Measurements from ENCODE around the gene A4GALT. TPM values are rescaled to one million over a fixed set of nuclear protein-coding genes. Genes with fewer than 3 reads are reported as not detected.

A4GALT gene
- total and polyA plus RNA-seq, 10 of the 15 experiments (the other 5 are each of a cell fraction or from before 2014, with no cell fraction given), result 0.04 to 3.9 (median 2.3) TPM; not detected in 1

- no peak for TF ChIP-seq ZNF687 (IDR thresholded peaks at IDR 0.05)
- no peak for TF ChIP-seq NFIC (IDR thresholded peaks at IDR 0.05; ENCODE audit: low read depth, low read length)
- peak; percentile 27; the same call in 1 of the 2 replicates for TF ChIP-seq MTA2 (IDR thresholded peaks at IDR 0.05; ENCODE audit: low read depth)
- 0 out of 3 replicates have a peak, but pooled peaks have one; percentile 34 for TF ChIP-seq POU2F2 (IDR thresholded peaks at IDR 0.05; ENCODE audit: borderline replicate concordance, low read depth, low read length)
- TF ChIP-seq IKZF2 (IDR thresholded peaks at IDR 0.05), result peak; percentile 48 to 57; a peak in 2 of 4 replicates
- TF ChIP-seq SIX5 (IDR thresholded peaks at IDR 0.05; ENCODE audit: low read depth, low read length, severe bottlenecking), result no peak
Measured at GRCh38 chr22:42711895-42712837, 8.5 kb downstream of the A4GALT start (continued).
